Right lung (tissue), 10 donors: ENCODE data around the gene ELF2. TPM values are rescaled to one million over a fixed set of nuclear protein-coding genes. Genes with fewer than 3 reads are reported as not detected.
"Not testable (repeated sequence)": the region's sequence is repeated elsewhere in the genome, so short reads cannot be mapped to it uniquely, and the experiment has no call there.

Experiments used
- DNase-seq, 2 donors: peaks; one replicate each; pipeline ENCODE4 v3.0.0-alpha.2; 2013
- long read RNA-seq, 8 donors: transcript quantifications; one replicate each; lab custom pipeline, GENCODE V29; 2026
- polyA plus RNA-seq, 5 donors: library from polyadenylated mRNA; unstranded; fragments of 120-200 nt; gene quantifications; one replicate each; pipeline versions ENCODE4 v1.2.1 to v1.2.3, GENCODE V29; 2013; ENCODE audit warnings: inconsistent platforms in 1 of 5, low replicate concordance in 1 of 5; ENCODE audit not compliant: insufficient read length in 5 of 5, insufficient read depth in 1 of 5

Gene ELF2
- 10 to 100 TPM; 51.3 to 80.7 (median 71.2) TPM for polyA plus RNA-seq
- long read RNA-seq, donor 1, full-length matches to known transcripts: 23 of 29 reads
- long read RNA-seq, donor 1, partial matches to known transcripts: 6 of 29 reads
- long read RNA-seq, donor 1, other reads (novel, unspliced or antisense): 0 of 29 reads
- long read RNA-seq, donor 2, full-length matches to known transcripts: 7 of 7 reads
- long read RNA-seq, donor 2, partial matches to known transcripts: 0 of 7 reads
- long read RNA-seq, donor 2, other reads (novel, unspliced or antisense): 0 of 7 reads
- long read RNA-seq, donor 3, partial matches to known transcripts: 5 of 18 reads
- long read RNA-seq, donor 3, other reads (novel, unspliced or antisense): 0 of 18 reads
- long read RNA-seq, donor 4, transcript ELF2-208 (3 exons, 1,434 nt): major isoform, 6 of 17 reads
- long read RNA-seq, donor 4, partial matches to known transcripts: 6 of 17 reads
- long read RNA-seq, donor 4, other reads (novel, unspliced or antisense): 0 of 17 reads
- long read RNA-seq, donor 5, transcript ELF2-207 (7 exons, 1,965 nt): major isoform, 5 of 26 reads
- long read RNA-seq, donor 5, partial matches to known transcripts: 12 of 26 reads
- long read RNA-seq, donor 5, other reads (novel, unspliced or antisense): 0 of 26 reads
- long read RNA-seq, donor 6, full-length matches to known transcripts: 13 of 61 reads
- long read RNA-seq, donor 6, partial matches to known transcripts: 48 of 61 reads
- long read RNA-seq, donor 6, other reads (novel, unspliced or antisense): 0 of 61 reads
- long read RNA-seq, donor 7, full-length matches to known transcripts: 12 of 12 reads
- long read RNA-seq, donor 7, partial matches to known transcripts: 0 of 12 reads
- long read RNA-seq, donor 7, other reads (novel, unspliced or antisense): 0 of 12 reads
- long read RNA-seq, donor 8, full-length matches to known transcripts: 3 of 3 reads
- long read RNA-seq, donor 8, partial matches to known transcripts: 0 of 3 reads
- long read RNA-seq, donor 8, other reads (novel, unspliced or antisense): 0 of 3 reads

- DNase-seq: peak; percentile 89 to 90
These were observed at the start of gene ELF2 for GRCh38 chr4:139177049-139177868. ELF2 (minus strand) TSS chr4:139177218; CDS start chr4:139137701, 39,517 bp downstream.

- no peak for DNase-seq
These were observed 46.8 kb upstream of the ELF2 start for GRCh38 chr4:139223682-139224317.

- no peak for DNase-seq
These were observed 45.2 kb upstream of the ELF2 start for GRCh38 chr4:139222215-139222614.

GRCh38 chr4:139221687-139222086, 44.7 kb upstream of the ELF2 start:
- no peak for DNase-seq

- no peak for DNase-seq
These were observed 42.5 kb upstream of the ELF2 start for GRCh38 chr4:139219450-139220055.

- no peak for DNase-seq
These were observed 37.1 kb upstream of the ELF2 start for GRCh38 chr4:139214039-139214534.

GRCh38 chr4:139213633-139214032, 36.6 kb upstream of the ELF2 start:
- not testable (repeated sequence) for DNase-seq

- DNase-seq: no peak
These were observed 35.9 kb upstream of the ELF2 start for GRCh38 chr4:139212900-139213299.

- no peak for DNase-seq
These were observed 33.5 kb upstream of the ELF2 start for GRCh38 chr4:139210486-139210885.

GRCh38 chr4:139209470-139210063, 32.5 kb upstream of the ELF2 start:
- DNase-seq: no peak

- no peak for DNase-seq
These were observed 31.5 kb upstream of the ELF2 start for GRCh38 chr4:139208404-139208945.

GRCh38 chr4:139207873-139208403, 30.9 kb upstream of the ELF2 start:
- no peak for DNase-seq

- no peak for DNase-seq
These were observed 30.2 kb upstream of the ELF2 start for GRCh38 chr4:139207247-139207646.

GRCh38 chr4:139202991-139203390, 26.0 kb upstream of the ELF2 start:
- no peak for DNase-seq

GRCh38 chr4:139200506-139200905, 23.5 kb upstream of the ELF2 start:
- DNase-seq: no peak

- no peak for DNase-seq
These were observed 23.1 kb upstream of the ELF2 start for GRCh38 chr4:139200102-139200501.

- DNase-seq: not testable (repeated sequence)
These were observed 20.2 kb upstream of the ELF2 start for GRCh38 chr4:139197214-139197613.

GRCh38 chr4:139196462-139196861, 19.4 kb upstream of the ELF2 start:
- no peak for DNase-seq

- no peak for DNase-seq
These were observed 14.4 kb upstream of the ELF2 start for GRCh38 chr4:139191373-139191772.
